Ascending aorta (tissue), 2 donors: ENCODE results near the gene ATP5F1C. TPM values are rescaled to one million over a fixed set of nuclear protein-coding genes. Genes with fewer than 3 reads are reported as not detected.

ENCODE experiments used
- DNase-seq, 2 donors: peaks; one replicate each; pipeline ENCODE4 v3.0.0-alpha.2; 2019; ENCODE audit warnings: low spot score in 2 of 2
- H3K27ac ChIP-seq, 2 donors: fragments of 200-600 bp; sonication (generic); one replicate each; pipeline ENCODE4 v1.5.1; 2016 to 2017; ENCODE audit warnings: mild to moderate bottlenecking in 1 of 2
- H3K27me3 ChIP-seq: fragments of 200-600 bp; sonication (generic); one replicate; pipeline ENCODE4 v1.5.1; 2017
- H3K36me3 ChIP-seq, 2 donors: fragments of 200-600 bp; sonication (generic); one replicate each; pipeline ENCODE4 v1.5.1; 2016
- H3K4me1 ChIP-seq, 2 donors: fragments of 200-600 bp; sonication (generic); one replicate each; pipeline ENCODE4 v1.5.1; 2016 to 2017; ENCODE audit warnings: mild to moderate bottlenecking in 1 of 2
- H3K4me3 ChIP-seq, 2 donors: fragments of 200-600 bp; sonication (generic); one replicate each; pipeline ENCODE4 v1.5.1; 2016 to 2017; ENCODE audit warnings: mild to moderate bottlenecking in 1 of 2
- H3K9me3 ChIP-seq, 2 donors: fragments of 200-600 bp; sonication (generic); one replicate each; pipeline ENCODE4 v1.5.1; 2016
- CTCF ChIP-seq, 3 experiments: fragments of 200-600 bp in 2 of 3; fragments of 450-650 bp in 1 of 3; sonication (generic) in 2 of 3; IDR thresholded peaks; one replicate each; pipeline ENCODE4 v1.5.1; 2016 to 2019; ENCODE audit warnings: antibody characterized with exemption in 3 of 3, mild to moderate bottlenecking in 1 of 3, moderate library complexity in 1 of 3
- intact Hi-C: fragments of 100-400 bp; cut with DNase I; formaldehyde crosslinking; loops from one replicate; pipeline ENCODE4 v1.15.1; 2023
- total RNA-seq: library from RNA; depleted of rRNA; stranded (reverse); fragments of >200 nt; gene quantifications from one replicate; pipeline ENCODE4 v1.1.0, GENCODE V29; 2016

ATP5F1C gene
- total RNA-seq, 1 donor from 2014 or later, result 132 TPM

DNA sequence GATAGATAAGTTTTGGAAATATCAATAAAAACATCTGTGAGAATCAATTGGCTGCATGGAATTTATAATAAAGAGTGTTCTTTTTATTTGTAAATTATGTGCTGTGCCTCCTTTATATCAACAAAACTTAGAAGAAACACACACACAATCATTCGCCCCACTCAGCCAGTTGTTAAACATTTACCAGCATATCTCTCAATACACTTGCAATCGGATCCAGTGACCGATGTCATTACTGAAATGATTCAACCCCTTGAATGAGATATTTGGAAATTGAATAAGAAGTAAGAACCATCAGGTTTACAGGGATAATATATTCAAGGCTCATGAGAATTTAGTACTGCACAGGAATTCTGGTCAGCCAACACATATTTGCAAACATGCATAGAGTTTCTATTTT lies 65.9 kb downstream of the ATP5F1C start:
- Histone ChIP-seq H3K27me3 (no peaks in the 10 kb centered on the region), H3K27ac (no peak overlapping the region), H3K36me3 (no peaks in the 10 kb centered on the region), H3K4me1 (no peaks in the 10 kb centered on the region), H3K4me3 (no peak overlapping the region), H3K9me3 (no peaks in the 10 kb centered on the region)
- no peak for DNase-seq
- intact Hi-C loops, result no loop called here
- TF ChIP-seq CTCF (IDR thresholded peaks at IDR 0.05), result no peak

- intact Hi-C loops, result no loop called here
- Histone ChIP-seq H3K36me3 (no peaks in the 10 kb centered on the region), H3K27me3 (no peaks in the 10 kb centered on the region), H3K9me3 (no peaks in the 10 kb centered on the region), H3K4me1 (no peaks in the 10 kb centered on the region), H3K4me3 (no peak overlapping the region), H3K27ac (no peak overlapping the region)
- no peak for DNase-seq
- no peak for TF ChIP-seq CTCF (IDR thresholded peaks at IDR 0.05)
These were observed 67.2 kb downstream of the ATP5F1C start for GRCh38 chr10:7855205-7855604.

- no peak overlapping the region for H3K27ac ChIP-seq
- no peak overlapping the region for H3K4me3 ChIP-seq
- intact Hi-C loops, result no loop called here
These were observed 68.7 kb downstream of the ATP5F1C start for GRCh38 chr10:7856678-7857077.

DNA sequence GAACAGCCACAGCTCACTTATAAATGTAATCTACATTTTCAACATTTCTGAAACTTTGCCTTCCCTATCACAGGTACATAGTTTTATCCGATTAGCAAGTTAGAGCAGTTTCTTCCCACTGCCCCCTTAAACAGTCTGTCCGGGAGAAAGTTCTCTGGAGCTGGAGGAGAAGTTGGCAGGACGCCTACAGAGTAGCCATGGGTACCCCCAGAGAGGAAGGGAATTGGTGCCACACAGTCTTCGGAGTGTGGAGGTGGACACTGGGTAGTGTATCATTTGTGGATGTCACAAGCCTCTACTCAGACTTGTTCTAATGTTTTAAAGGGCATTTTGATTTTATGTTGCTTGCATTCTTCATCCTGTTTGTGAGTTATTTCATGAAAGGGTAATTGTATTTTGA lies 69.3 kb downstream of the ATP5F1C start:
- H3K36me3 ChIP-seq, result no peaks in the 10 kb centered on the region
- no peaks in the 10 kb centered on the region for H3K27me3 ChIP-seq
- TF ChIP-seq CTCF (IDR thresholded peaks at IDR 0.05), result no peak
- H3K9me3 ChIP-seq, result peaks cover 14 to 16% of the 10 kb centered on the region in 2 donors
- intact Hi-C loops, result no loop called here
- no peak overlapping the region for H3K27ac ChIP-seq
- DNase-seq, result no peak
- H3K4me3 ChIP-seq, result no peak overlapping the region
- H3K4me1 ChIP-seq, result no peaks in the 10 kb centered on the region

More at GRCh38 chr10:7856678-7857077, 68.7 kb downstream of the ATP5F1C start:
- H3K9me3 ChIP-seq, result peaks cover 10 to 11% of the 10 kb centered on the region in 2 donors
- no peaks in the 10 kb centered on the region for H3K27me3 ChIP-seq
- TF ChIP-seq CTCF (IDR thresholded peaks at IDR 0.05), result no peak
- DNase-seq, result no peak
- no peaks in the 10 kb centered on the region for H3K4me1 ChIP-seq
- H3K36me3 ChIP-seq, result no peaks in the 10 kb centered on the region

Other genes with a start within 250 kb of the ATP5F1C start
- gene ITIH5, start 121.2 kb upstream of the ATP5F1C start, total RNA-seq, result 19.4 TPM
- gene ITIH2, start 84.9 kb upstream of the ATP5F1C start, total RNA-seq, result 2.4 TPM
- 8.1 TPM for gene KIN, start 184 bp upstream of the ATP5F1C start, total RNA-seq
- gene TAF3, start 30.3 kb downstream of the ATP5F1C start, total RNA-seq, result 8.5 TPM